SW 1271 (cell line): ENCODE data around the gene GET4.
"Not testable (repeated sequence)": the region's sequence is repeated elsewhere in the genome, so short reads cannot be mapped to it uniquely, and the experiment has no call there.

Source experiments
- DNase-seq, 2 experiments: peaks; one replicate each; lab custom pipeline; 2025; lab: John Stamatoyannopoulos, UW

GET4 gene

DNA sequence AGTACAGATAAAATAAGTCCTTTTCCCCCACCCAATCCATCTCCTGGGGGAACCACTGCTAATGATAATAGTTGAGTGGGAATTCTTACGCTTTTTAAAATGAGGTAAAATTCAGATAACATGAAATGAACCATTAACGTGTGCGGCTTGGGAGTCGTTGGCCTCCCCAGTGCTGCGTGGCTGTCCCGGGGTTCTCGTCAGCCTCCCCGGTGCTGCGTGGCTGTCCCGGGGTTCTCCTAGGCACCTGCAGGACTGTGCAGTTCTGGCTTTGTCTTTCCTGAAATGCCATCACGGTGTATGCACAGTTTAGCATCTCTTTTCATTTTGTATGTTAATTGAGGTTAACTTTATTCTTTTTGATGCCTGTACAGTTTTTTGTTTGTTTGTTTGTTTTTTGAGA lies 30.6 kb upstream of the GET4 start:
- no peak for DNase-seq

GRCh38 chr7:846958-847650 lies 29.2 kb upstream of the GET4 start:
- DNase-seq, result not testable (repeated sequence)

GRCh38 chr7:847728-848127 lies 28.6 kb upstream of the GET4 start:
- DNase-seq, result not testable (repeated sequence)

DNA sequence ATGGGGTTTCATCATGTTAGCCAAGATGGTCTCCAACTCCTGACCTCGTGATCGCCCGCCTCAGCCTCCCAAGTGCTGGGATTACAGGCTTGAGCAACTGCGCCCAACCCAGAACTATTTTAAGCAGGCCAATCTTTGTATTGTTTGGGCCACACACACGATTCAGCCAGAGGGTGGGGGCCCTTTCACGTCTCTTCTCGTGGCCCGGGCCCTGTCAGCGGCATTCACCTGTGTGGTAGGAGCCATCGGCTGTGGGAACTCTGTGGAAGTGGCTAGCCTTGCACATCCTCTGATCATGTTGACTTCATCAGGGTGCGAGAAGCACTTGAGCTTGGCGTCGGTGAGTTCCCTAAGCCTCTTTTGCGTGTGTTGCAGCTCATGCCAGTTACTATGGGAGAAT lies 27.2 kb upstream of the GET4 start:
- DNase-seq, result no peak

DNA sequence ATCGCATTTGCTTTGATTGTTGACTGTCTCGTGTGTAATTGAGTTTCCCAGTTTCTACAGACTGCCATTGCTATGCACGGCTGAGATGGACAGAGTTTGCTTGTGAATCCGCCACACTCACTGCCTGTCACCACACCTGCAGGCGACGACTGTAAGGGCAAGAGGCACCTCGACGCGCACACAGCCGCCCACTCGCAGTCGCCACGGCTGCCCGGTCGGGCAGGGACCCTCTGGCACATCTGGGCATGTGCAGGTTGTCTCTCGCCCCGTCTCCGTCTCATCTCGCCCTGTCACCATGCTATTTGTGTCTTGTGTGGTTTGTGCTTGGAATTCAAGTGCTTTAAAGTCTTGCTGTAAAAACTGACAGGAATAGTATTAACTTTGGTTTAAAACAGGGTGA lies 26.6 kb upstream of the GET4 start:
- DNase-seq, result no peak

DNA sequence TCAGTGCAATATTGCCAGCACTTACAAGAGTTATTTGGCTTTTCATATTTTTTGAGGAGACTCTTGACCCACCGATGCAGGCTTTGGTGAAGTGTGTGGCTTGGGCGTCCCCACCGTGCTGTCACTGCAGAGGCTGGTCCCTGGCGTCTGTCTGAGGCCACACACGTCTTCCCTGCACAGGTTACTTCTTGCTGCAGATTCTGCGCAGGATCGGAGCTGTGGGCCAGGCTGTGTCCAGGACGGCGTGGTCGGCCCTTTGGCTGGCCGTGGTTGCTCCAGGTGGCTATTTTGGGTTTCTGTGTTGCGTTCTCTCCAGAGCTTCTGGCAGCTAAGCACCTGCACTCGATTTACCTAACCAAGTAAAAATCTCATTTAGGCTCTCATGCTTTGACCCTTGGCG lies 25.1 kb upstream of the GET4 start:
- DNase-seq, result no peak

GRCh38 chr7:853366-854117 lies 22.8 kb upstream of the GET4 start:
- DNase-seq, result no peak

- DNase-seq, result no peak
Measured at GRCh38 chr7:854118-854775, 22.1 kb upstream of the GET4 start.

- no peak for DNase-seq
Measured at GRCh38 chr7:855686-856369, 20.5 kb upstream of the GET4 start.

DNA sequence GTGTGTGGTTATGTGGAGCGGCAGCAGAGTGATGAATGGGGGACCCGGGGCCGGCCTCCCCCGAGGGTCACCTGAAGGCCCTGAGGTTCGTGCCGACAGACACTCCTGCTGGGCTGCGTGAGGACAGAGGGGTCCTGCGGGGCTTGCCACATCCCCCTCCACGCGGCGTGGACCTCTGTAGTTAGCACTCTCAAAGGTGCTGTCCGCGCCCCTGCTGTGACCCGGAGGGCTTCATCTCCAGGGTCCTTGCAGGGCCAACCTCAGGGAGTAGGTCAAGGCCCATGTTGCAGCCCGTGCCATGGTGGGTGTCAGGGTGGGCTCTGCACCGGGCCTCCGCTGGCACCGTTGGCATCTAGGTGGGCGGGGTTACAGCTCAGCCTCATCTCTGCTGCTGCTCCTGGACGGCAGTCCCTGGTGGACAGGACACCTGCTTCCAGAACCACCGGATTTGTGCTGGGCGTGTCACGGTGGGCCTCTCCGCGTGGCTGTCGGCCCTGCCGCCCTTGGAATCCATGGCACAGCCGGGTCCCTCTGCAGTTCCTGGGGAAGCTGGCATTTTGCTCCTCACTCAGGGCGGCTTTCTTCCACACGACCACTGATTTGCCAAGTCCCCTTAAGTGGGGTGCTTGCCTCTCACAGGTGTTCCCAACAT lies 19.8 kb upstream of the GET4 start:
- DNase-seq, result no peak

- DNase-seq, result no peak
Measured at GRCh38 chr7:857661-858060, 18.7 kb upstream of the GET4 start.

- DNase-seq, result no peak
Measured at GRCh38 chr7:859359-860030, 16.9 kb upstream of the GET4 start.

- DNase-seq, result no peak
Measured at GRCh38 chr7:860149-860548, 16.2 kb upstream of the GET4 start.

DNA sequence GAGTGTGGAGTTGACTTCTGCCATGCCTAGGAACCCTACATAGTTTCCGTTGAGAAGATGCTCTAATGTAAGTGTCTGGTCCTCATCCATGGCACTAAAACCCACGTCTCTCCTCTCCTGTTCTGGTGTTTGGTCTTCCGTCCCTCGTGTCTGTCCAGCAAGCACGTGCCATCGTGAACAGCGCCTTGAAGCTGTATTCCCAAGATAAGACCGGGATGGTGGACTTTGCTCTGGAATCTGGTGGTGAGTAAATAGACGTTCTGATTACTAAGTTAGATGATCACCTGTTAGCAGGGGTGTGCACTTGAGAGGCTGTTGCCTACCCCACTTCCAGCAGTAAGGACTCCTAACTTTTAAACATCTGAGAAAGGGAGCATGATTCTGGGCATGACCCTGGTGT lies 15.1 kb upstream of the GET4 start:
- DNase-seq, result no peak

DNA sequence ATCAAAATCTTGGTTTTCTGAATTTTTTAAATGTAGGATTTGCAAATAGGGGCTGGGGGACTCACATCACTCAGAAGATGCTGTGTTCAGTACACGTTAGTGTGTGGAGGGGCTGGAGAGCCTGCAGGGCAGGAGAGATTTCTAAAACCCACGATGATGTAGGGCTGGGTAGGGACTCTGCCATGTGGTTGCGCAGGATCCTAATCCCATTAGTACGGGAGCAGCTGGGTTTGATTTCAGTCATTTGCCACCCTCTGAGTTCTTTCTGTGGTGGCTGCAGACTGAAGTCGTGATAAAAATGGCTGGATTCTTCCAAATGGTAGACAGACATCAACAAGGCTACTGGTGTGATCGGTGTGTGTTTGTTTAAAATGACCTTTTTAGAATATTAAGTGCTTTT lies 14.2 kb upstream of the GET4 start:
- DNase-seq, result no peak

DNA sequence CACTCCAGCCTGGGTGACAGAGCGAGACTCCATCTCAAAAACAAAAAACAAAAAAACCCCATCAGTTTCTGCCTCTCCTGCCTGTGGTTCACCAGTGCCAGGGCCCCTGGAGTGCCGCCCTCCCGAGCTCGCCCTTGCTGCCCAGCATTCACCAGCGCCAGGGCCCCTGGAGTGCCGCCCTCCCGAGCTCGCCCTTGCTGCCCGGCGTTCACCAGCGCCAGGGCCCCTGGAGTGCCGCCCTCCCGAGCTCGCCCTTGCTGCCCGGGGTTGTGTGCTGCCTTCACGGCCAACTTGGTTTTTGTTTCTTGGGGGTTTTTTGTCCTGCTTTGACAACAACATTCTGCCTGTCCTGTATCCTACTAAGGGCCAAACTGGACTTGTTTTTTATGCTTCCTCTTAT lies 13.2 kb upstream of the GET4 start:
- no peak for DNase-seq

GRCh38 chr7:865921-866320 lies 10.4 kb upstream of the GET4 start:
- no peak for DNase-seq

GRCh38 chr7:867001-867405 lies 9.4 kb upstream of the GET4 start:
- DNase-seq, result no peak

GRCh38 chr7:867406-868188 lies 8.8 kb upstream of the GET4 start:
- DNase-seq, result peak; percentile 26 to 36

GRCh38 chr7:868189-868486 lies 8.2 kb upstream of the GET4 start:
- DNase-seq, result no peak

- DNase-seq, result no peak
Measured at GRCh38 chr7:869348-869747, 7.0 kb upstream of the GET4 start.
